Measurements from ENCODE around the gene PLOD2. TPM values are rescaled to one million over a fixed set of nuclear protein-coding genes. Genes with fewer than 3 reads are reported as not detected.

PLOD2 gene
- total and polyA plus RNA-seq, 4 donors = 17.8 to 73.9 (median 22.7) TPM

- Histone ChIP-seq H3K27ac (ENCODE audit: low read depth in 1 of 2, low read length in 1 of 2) (no peak overlapping the region), H3K4me1 (ENCODE audit: control insufficient read depth in 5 of 5, insufficient read depth in 5 of 5, low read length in 5 of 5) (no peaks in the 10 kb centered on the region), H3K9ac (ENCODE audit: insufficient read depth in 1 of 2, low read length in 2 of 2) (no peak overlapping the region), H3K9me3 (ENCODE audit: control insufficient read depth in 4 of 4, insufficient read depth in 3 of 4, low read length in 3 of 4) (peaks cover 0 to 3% (median 0%) of the 10 kb centered on the region in 4 donors), H3K4me3 (no peak overlapping the region), H3K27me3 (ENCODE audit: control insufficient read depth in 3 of 3, insufficient read depth in 3 of 3, low read length in 2 of 3) (no peaks in the 10 kb centered on the region), H3K36me3 (ENCODE audit: control insufficient read depth in 4 of 4, insufficient read depth in 4 of 4, low read length in 4 of 4) (peaks cover 0 to 9% (median 8%) of the 10 kb centered on the region in 4 donors)
- 93 to 95% methylated on average over 2 of the region's 2 CpGs for WGBS, 2 donors
- no peak for ATAC-seq (ENCODE audit: insufficient read depth, low FRiP score)
- no peak for TF ChIP-seq CTCF (IDR thresholded peaks at IDR 0.05; ENCODE audit: control extremely low read depth, extremely low read depth)
- no peak for DNase-seq
Observed at GRCh38 chr3:146078031-146078430, 83.0 kb downstream of the PLOD2 start.

- DNase-seq (no peak), ATAC-seq (ENCODE audit: insufficient read depth, low FRiP score) (no peak)
- H3K9ac ChIP-seq (ENCODE audit: insufficient read depth in 1 of 2, low read length in 2 of 2) = no peak overlapping the region
- WGBS, 2 donors = 93% methylated on average over 1 of the region's 1 CpG
- H3K27ac ChIP-seq (ENCODE audit: low read depth in 1 of 2, low read length in 1 of 2) = no peak overlapping the region
- H3K4me1 ChIP-seq (ENCODE audit: control insufficient read depth in 5 of 5, insufficient read depth in 5 of 5, low read length in 5 of 5) = peaks cover 0 to under 1% (median 0%) of the 10 kb centered on the region in 5 donors
- H3K9me3 ChIP-seq (ENCODE audit: control insufficient read depth in 4 of 4, insufficient read depth in 3 of 4, low read length in 3 of 4) = peaks cover 0 to 3% (median 0%) of the 10 kb centered on the region in 4 donors
- H3K27me3 ChIP-seq (ENCODE audit: control insufficient read depth in 3 of 3, insufficient read depth in 3 of 3, low read length in 2 of 3) = no peaks in the 10 kb centered on the region
- peaks cover 0 to 11% (median 9%) of the 10 kb centered on the region in 4 donors for H3K36me3 ChIP-seq (ENCODE audit: control insufficient read depth in 4 of 4, insufficient read depth in 4 of 4, low read length in 4 of 4)
- no peak overlapping the region for H3K4me3 ChIP-seq
- TF ChIP-seq CTCF (IDR thresholded peaks at IDR 0.05; ENCODE audit: control extremely low read depth, extremely low read depth) = no peak
Observed at GRCh38 chr3:146077181-146077580, 83.8 kb downstream of the PLOD2 start.

GRCh38 chr3:146072824-146073223, 88.2 kb downstream of the PLOD2 start:
- H3K9me3 ChIP-seq (ENCODE audit: control insufficient read depth in 4 of 4, insufficient read depth in 3 of 4, low read length in 3 of 4) = peaks cover 0 to 3% (median 0%) of the 10 kb centered on the region in 4 donors
- DNase-seq (no peak), ATAC-seq (ENCODE audit: insufficient read depth, low FRiP score) (no peak)

More at GRCh38 chr3:146072824-146073223, 88.2 kb downstream of the PLOD2 start:
- peaks cover 0 to 4% (median 0%) of the 10 kb centered on the region in 5 donors for H3K4me1 ChIP-seq (ENCODE audit: control insufficient read depth in 5 of 5, insufficient read depth in 5 of 5, low read length in 5 of 5)
- H3K36me3 ChIP-seq (ENCODE audit: control insufficient read depth in 4 of 4, insufficient read depth in 4 of 4, low read length in 4 of 4) = peaks cover 0 to 18% (median 8%) of the 10 kb centered on the region in 4 donors
- H3K27ac ChIP-seq (ENCODE audit: low read depth in 1 of 2, low read length in 1 of 2) = no peak overlapping the region
- H3K4me3 ChIP-seq = no peak overlapping the region
- H3K9ac ChIP-seq (ENCODE audit: insufficient read depth in 1 of 2, low read length in 2 of 2) = no peak overlapping the region
- H3K27me3 ChIP-seq (ENCODE audit: control insufficient read depth in 3 of 3, insufficient read depth in 3 of 3, low read length in 2 of 3) = no peaks in the 10 kb centered on the region
- TF ChIP-seq CTCF (IDR thresholded peaks at IDR 0.05; ENCODE audit: control extremely low read depth, extremely low read depth) = no peak

Data from lung (tissue), 12 donors.